HG03159 (cell line): Measurements from ENCODE around the gene DLG2.
"Not testable (repeated sequence)": the region's sequence is repeated elsewhere in the genome, so short reads cannot be mapped to it uniquely, and the experiment has no call there.

Experiments
- ATAC-seq: cut with Tn5 transposase; IDR thresholded peaks from one replicate; pipeline ENCODE4 v1.9.1; 2021; ENCODE audit warnings: mild to moderate bottlenecking, moderate library complexity; ENCODE audit not compliant: unreplicated experiment

Gene DLG2

GRCh38 chr11:84804041-84804440 is 823.1 kb downstream of the DLG2 start:
- ATAC-seq, result no peak

- ATAC-seq, result no peak
Observed at GRCh38 chr11:84800755-84801346, 826.3 kb downstream of the DLG2 start.

DNA sequence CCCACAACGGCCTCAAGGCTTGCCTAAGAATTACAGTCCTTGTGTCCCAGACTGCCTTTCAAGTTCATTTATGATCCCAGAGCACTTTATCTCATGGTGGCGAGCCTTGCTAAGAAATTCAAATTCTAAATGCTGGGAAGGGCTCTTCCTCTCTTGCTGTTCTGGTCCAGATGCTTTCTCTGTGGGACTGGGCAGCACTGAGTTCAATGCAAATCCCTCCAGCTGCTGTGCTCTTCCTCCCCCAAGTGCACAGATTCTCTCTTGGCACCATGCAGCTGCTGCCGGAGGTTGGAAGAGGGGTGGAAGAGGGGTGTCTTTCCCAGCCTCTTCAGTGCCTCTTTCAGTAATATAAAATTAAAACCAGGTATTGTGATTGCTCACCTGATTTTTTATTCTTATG is 828.0 kb downstream of the DLG2 start:
- ATAC-seq, result no peak

- no peak for ATAC-seq
Observed at GRCh38 chr11:84795698-84796097, 831.4 kb downstream of the DLG2 start.

DNA sequence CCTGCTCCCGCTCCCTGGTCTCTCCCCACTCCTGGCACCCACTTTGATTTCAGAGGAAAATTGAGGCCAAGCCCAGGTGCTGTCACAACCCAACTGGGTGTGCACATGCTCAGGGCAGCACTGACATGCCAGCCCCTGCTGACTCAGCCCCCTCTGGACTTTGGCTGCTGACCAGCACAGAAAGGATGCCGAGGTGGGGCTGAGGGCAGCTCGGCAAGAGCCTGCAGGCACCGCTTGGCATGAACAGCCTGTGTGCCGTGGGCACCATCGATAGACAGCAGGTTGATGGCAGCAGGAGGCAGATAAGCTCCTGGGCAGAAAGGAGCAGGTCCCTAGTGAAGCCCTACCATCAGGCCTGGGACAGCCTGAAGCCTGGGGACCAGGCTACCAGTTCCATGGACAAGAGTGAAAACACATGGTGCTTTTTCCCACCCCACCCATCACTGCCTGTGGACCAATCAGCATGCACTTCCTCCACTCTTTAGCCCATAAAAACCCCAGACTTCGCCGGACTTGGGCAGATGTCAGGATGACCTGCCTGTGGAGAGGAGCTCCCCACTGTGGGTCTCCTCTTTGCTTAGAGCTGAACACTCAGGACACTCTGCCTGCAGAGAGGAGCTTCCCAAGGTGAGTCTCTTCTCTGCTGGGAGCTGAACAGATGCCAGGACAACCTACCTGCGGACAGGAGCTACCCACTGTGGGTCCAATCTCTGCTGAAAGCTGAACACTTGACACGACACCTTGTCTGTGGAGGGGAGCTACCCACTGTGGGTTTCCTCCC is 832.3 kb downstream of the DLG2 start:
- ATAC-seq, result no peak

- ATAC-seq, result no peak
Observed at GRCh38 chr11:84793318-84793717, 833.8 kb downstream of the DLG2 start.

GRCh38 chr11:84790849-84791427 is 836.2 kb downstream of the DLG2 start:
- ATAC-seq, result no peak

GRCh38 chr11:84788220-84788619 is 838.9 kb downstream of the DLG2 start:
- no peak for ATAC-seq

- ATAC-seq, result not testable (repeated sequence)
Observed at GRCh38 chr11:84784158-84784557, 843.0 kb downstream of the DLG2 start.

GRCh38 chr11:84780689-84781293 is 846.4 kb downstream of the DLG2 start:
- no peak for ATAC-seq

DNA sequence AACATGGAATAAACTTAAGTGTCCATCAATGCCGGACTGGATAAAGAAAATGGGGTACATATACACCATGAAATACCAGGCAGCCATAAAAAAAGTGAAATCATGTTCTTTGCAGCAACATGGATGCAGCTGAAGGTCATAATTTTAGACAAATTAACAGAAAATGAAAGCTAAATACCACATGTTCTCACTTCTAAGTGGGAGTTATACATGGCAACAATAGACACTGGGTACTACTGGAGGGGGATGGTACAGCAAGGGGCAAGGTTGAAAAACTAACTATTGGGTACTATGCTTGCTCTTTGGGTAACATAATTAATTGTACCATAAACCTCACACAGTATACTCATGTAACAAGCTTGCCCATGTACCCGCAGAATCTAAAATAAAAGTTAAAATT is 851.6 kb downstream of the DLG2 start:
- no peak for ATAC-seq

DNA sequence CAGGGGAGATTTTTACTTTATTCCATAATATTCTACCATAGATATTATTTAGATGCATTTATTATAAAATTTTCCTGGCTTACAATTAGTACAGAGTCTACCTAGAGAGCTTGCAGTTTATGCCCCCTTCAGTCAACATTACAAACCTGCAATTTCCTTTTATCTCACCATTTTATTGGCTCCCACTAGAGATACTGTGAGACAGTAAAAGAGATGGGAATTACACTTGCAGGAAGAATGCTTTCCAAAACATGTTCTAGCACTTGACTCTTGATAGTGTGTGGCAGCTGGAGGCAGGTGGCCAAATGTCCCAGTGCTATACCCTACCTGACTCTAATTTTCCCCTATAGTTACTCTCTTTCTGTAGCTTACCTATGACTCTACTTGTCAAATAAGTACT is 863.2 kb downstream of the DLG2 start:
- no peak for ATAC-seq

DNA sequence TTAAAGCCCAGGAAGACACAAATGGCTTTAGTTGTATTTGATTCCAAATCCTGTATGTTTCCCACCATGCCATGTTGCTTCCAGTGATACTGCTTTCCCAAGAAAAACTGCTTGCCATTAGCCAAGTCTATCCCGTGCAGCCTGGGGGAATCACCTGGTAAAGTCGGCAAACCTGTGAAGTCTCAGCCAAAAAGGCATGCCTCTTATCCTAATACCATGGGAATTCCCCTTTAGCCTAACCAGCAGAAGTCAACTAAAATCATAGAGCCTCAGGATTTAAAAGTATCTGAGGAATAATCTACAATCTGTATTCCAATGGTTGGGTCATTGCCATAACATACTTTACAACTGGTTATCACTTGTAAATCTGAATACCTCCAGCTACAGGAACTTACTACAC is 869.4 kb downstream of the DLG2 start:
- no peak for ATAC-seq

GRCh38 chr11:84751371-84751770 is 875.8 kb downstream of the DLG2 start:
- no peak for ATAC-seq

- no peak for ATAC-seq
Observed at GRCh38 chr11:84747871-84748270, 879.3 kb downstream of the DLG2 start.

- ATAC-seq, result no peak
Observed at GRCh38 chr11:84740050-84740449, 887.1 kb downstream of the DLG2 start.

DNA sequence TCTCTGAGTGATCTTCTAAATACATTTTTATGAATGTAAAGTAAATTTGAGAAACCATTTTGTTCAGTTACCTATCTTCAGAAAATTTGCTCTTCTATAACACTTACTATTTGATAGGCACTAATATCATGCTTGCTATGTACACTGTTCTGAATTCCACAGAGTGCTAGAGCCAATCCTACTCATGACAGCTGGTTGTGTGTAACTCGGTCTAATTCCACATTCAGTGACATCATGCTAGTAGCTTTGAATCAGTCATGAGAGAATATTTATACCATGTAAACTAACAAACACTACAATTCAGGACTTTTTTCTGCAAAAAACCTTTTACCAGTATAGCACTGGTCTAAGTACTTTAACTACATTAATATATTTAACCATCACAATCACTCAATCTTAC is 902.9 kb downstream of the DLG2 start:
- no peak for ATAC-seq

GRCh38 chr11:84722583-84723108 is 904.5 kb downstream of the DLG2 start:
- no peak for ATAC-seq

- ATAC-seq, result no peak
Observed at GRCh38 chr11:84721561-84721961, 905.6 kb downstream of the DLG2 start.

GRCh38 chr11:84720706-84721402 is 906.3 kb downstream of the DLG2 start:
- no peak for ATAC-seq

GRCh38 chr11:84719935-84720577 is 907.1 kb downstream of the DLG2 start:
- ATAC-seq, result no peak
